GM12878 (cell line): ENCODE measurements around the gene AXIN1. TPM values are rescaled to one million over a fixed set of nuclear protein-coding genes. Genes with fewer than 3 reads are reported as not detected.

ENCODE experiments used
- ATAC-seq: fragments of 200-7000 bp; cut with Tn5 transposase; 3 replicates; pipeline ENCODE4 v1.9.1; 2020; ENCODE audit warnings: mild to moderate bottlenecking, moderate library complexity
- BruUV-seq: library from RNA; stranded (reverse); fragments of 400-500 nt; replicated peaks from 2 replicates; lab custom pipeline; 2021; lab: Mats Ljungman, UMichigan
- CTCF ChIA-PET: fragments of 300-600 bp; sonication (Branson Sonifier 250); formaldehyde crosslinking; extraction: SDS; loops from one replicate; lab custom pipeline; 2021; ENCODE audit warnings: inconsistent platforms; lab: Yijun Ruan, JAX
- POLR2A ChIA-PET: fragments of 350-600 bp; formaldehyde crosslinking; extraction: SDS; loops from one replicate; lab custom pipeline; 2021; ENCODE audit warnings: inconsistent platforms; lab: Charles Lee
- RAD21 ChIA-PET: fragments of 300-600 bp; sonication (Branson Sonifier 250); formaldehyde crosslinking; loops from one replicate; lab custom pipeline; 2023; ENCODE audit warnings: antibody characterized with exemption; ENCODE audit not compliant: unreplicated experiment; lab: Charles Lee
- SMC1A ChIA-PET: fragments of 300-600 bp; sonication (Branson Sonifier 250); formaldehyde crosslinking; loops from one replicate; lab custom pipeline; 2023; ENCODE audit not compliant: unreplicated experiment, uncharacterized antibody; lab: Charles Lee
- DNase-seq: peaks from one replicate; pipeline ENCODE4 v3.0.0-alpha.2; 2011; ENCODE audit warnings: low read depth, low spot score
- FAIRE-seq: peaks from 3 replicates; lab custom pipeline; 2011; peaks lifted over from hg19 to GRCh38; lab: Jason Lieb, UNC
- H2AFZ ChIP-seq: 2 replicates; pipeline ENCODE4 v1.6.0; 2011; ENCODE audit warnings: low read depth, low read length, control low read depth; ENCODE audit not compliant: control insufficient read depth
- H3K27ac ChIP-seq: 2 replicates; pipeline ENCODE4 v1.5.1; 2011; ENCODE audit warnings: control low read depth; ENCODE audit not compliant: control insufficient read depth, insufficient read depth
- H3K27me3 ChIP-seq, 2 experiments: replicated peaks in 1 of 2; 2 replicates each; pipeline versions ENCODE4 v1.6.0 to v1.6.1; 2011; ENCODE audit warnings: low read length in 1 of 2; ENCODE audit not compliant: control insufficient read depth in 2 of 2, insufficient read depth in 2 of 2
- H3K36me3 ChIP-seq, 2 experiments: 2 replicates each; pipeline ENCODE4 v1.5.1; 2011; ENCODE audit warnings: low read length in 1 of 2; ENCODE audit not compliant: control insufficient read depth in 2 of 2, insufficient read depth in 2 of 2
- H3K4me1 ChIP-seq: 2 replicates; pipeline ENCODE4 v1.6.1; 2011; ENCODE audit warnings: mild to moderate bottlenecking, low read length, moderate library complexity, mixed read lengths; ENCODE audit not compliant: control insufficient read depth, insufficient read depth
- H3K4me2 ChIP-seq: 2 replicates; pipeline ENCODE4 v1.6.0; 2011; ENCODE audit warnings: control low read depth; ENCODE audit not compliant: control insufficient read depth, insufficient read depth
- H3K4me3 ChIP-seq: fragments of 200-600 bp; sonication (generic); 2 replicates; pipeline ENCODE4 v1.5.1; 2016
- H3K79me2 ChIP-seq: 2 replicates; pipeline ENCODE4 v1.6.0; 2011; ENCODE audit warnings: low read length; ENCODE audit not compliant: control insufficient read depth, insufficient read depth
- H3K9ac ChIP-seq: 2 replicates; pipeline ENCODE4 v1.8.0; 2011; ENCODE audit warnings: low read length, control low read depth, mixed read lengths; ENCODE audit not compliant: control insufficient read depth, insufficient read depth
- H3K9me3 ChIP-seq: replicated peaks from 3 replicates; pipeline ENCODE4 v1.5.1; 2011; ENCODE audit warnings: mild to moderate bottlenecking, low read length; ENCODE audit not compliant: control insufficient read depth, insufficient read depth
- H4K20me1 ChIP-seq: 2 replicates; pipeline ENCODE4 v1.6.0; 2011; ENCODE audit not compliant: control insufficient read depth, insufficient read depth
- BCLAF1 ChIP-seq: fragments of 450-650 bp; IDR thresholded peaks from 2 replicates; pipeline ENCODE4 v1.6.1; 2017; ENCODE audit warnings: antibody characterized with exemption, mild to moderate bottlenecking, moderate library complexity
- MYC ChIP-seq: IDR thresholded peaks from 2 replicates; pipeline ENCODE4 v1.6.1; 2011; ENCODE audit warnings: mild to moderate bottlenecking, low read length, moderate library complexity, inconsistent platforms; ENCODE audit not compliant: insufficient read depth, insufficient replicate concordance, insufficient read length, severe bottlenecking
- PAX8 ChIP-seq: fragments of 450-650 bp; IDR thresholded peaks from 2 replicates; pipeline ENCODE4 v1.6.1; 2017; ENCODE audit warnings: mild to moderate bottlenecking, moderate library complexity
- POLR2AphosphoS5 ChIP-seq: IDR thresholded peaks from 2 replicates; pipeline ENCODE4 v1.6.1; 2011; ENCODE audit warnings: mild to moderate bottlenecking, low read length, inconsistent platforms
- PRDM15 ChIP-seq: fragments of 450-650 bp; formaldehyde crosslinking; IDR thresholded peaks from 2 replicates; pipeline ENCODE4 v1.4.0; 2020; ENCODE audit warnings: mild to moderate bottlenecking, moderate library complexity
- RAD21 ChIP-seq: IDR thresholded peaks from 2 replicates; pipeline ENCODE4 v1.6.1; 2011; ENCODE audit warnings: mild to moderate bottlenecking, low read depth, low read length, moderate library complexity; ENCODE audit not compliant: insufficient read depth
- SRF ChIP-seq, 2 experiments: IDR thresholded peaks; 2 replicates each; pipeline ENCODE4 v1.6.1; 2011; ENCODE audit warnings: low read depth in 2 of 2, low read length in 2 of 2, mild to moderate bottlenecking in 1 of 2, moderate library complexity in 1 of 2
- ZNF24 ChIP-seq: fragments of 450-650 bp; IDR thresholded peaks from 2 replicates; pipeline ENCODE4 v1.6.1; 2017; ENCODE audit warnings: antibody characterized with exemption, mild to moderate bottlenecking
- ZNF592 ChIP-seq: fragments of 450-650 bp; IDR thresholded peaks from 2 replicates; pipeline ENCODE4 v1.6.1; 2017; ENCODE audit warnings: mild to moderate bottlenecking, moderate library complexity
- WGBS: methylation state at CpG from one replicate; pipeline ENCODE4 v1.1.6; 2016; ENCODE audit warnings: low lambda C conversion rate; ENCODE audit not compliant: insufficient replicate concordance, insufficient coverage; ENCODE audit errors: missing lambda C conversion rate; 5-methylcytosine and 5-hydroxymethylcytosine counted together
- in situ Hi-C: fragments of 300-500 bp; cut with MboI; formaldehyde crosslinking; loops from 9 replicates; pipeline ENCODE4 v1.14.3; 2018; ENCODE audit warnings: mixed read lengths
- intact Hi-C: fragments of 100-400 bp; cut with micrococcal nuclease; formaldehyde crosslinking; loops from one replicate; pipeline ENCODE4 v1.14.2; 2022; ENCODE audit not compliant: unreplicated experiment
- polyA plus RNA-seq, 11 experiments: library from polyadenylated mRNA; depleted of rRNA in 4 of 11; unstranded in 6 of 11; stranded (reverse) in 5 of 11; fragments of >200 nt; fragmentation: Nextera tagmentation in 4 of 11; fragmentation: Illumina TruSeq in 1 of 11; extraction: Ambion mirVana in 4 of 11; extraction: Trizol in 1 of 11; gene quantifications; 1 replicate in 1 of 11; 2 replicates in 10 of 11; pipeline versions ENCODE4 v1.2.1 to v1.2.3, GENCODE V29; 2011 to 2016; ENCODE audit warnings: inconsistent platforms in 2 of 11, missing spikeins in 2 of 11, low read depth in 1 of 11
- total RNA-seq, 4 experiments: library from RNA; depleted of rRNA in 3 of 4; stranded (reverse); fragments of >200 nt in 3 of 4; fragmentation: Illumina TruSeq in 1 of 4; extraction: Trizol in 1 of 4; gene quantifications; 2 replicates each; pipeline versions ENCODE4 v1.2.1 to v1.2.3, GENCODE V29; 2013 to 2021
- TF ChIP-seq, protein P1 (sequence below): fragments of 450-650 bp; IDR thresholded peaks from 2 replicates; pipeline ENCODE4 v1.6.1; 2016; ENCODE audit warnings: mild to moderate bottlenecking

AXIN1 gene
- total and polyA plus RNA-seq, 10 of the 15 experiments (the other 5 are each of a cell fraction or from before 2014, with no cell fraction given), result 0.26 to 27.1 (median 7.7) TPM

- no peak overlapping the region for H2AFZ ChIP-seq
- ATAC-seq (no peak), DNase-seq (no peak), FAIRE-seq (no peak)
- peaks cover 0 to 13% of the 10 kb centered on the region in 2 experiments; a peak in 2 of 4 replicates for H3K36me3 ChIP-seq
- ChIA-PET RAD21 (interaction anchor here (1.0 kb wide), 1 partner anchor 63 kb away, joined by 3 read pairs; no protein-coding TSS in a partner anchor), CTCF (no interaction called here), SMC1A (no interaction called here), POLR2A (no interaction called here)
- no peaks in the 10 kb centered on the region for H3K4me1 ChIP-seq
- WGBS, result 87% methylated on average over 22 of the region's 22 CpGs
- H3K4me2 ChIP-seq, result no peak overlapping the region
- no peaks in the 10 kb centered on the region for H3K79me2 ChIP-seq
- H4K20me1 ChIP-seq, result no peaks in the 10 kb centered on the region
- intact Hi-C loops, result no loop called here
- no TSS peak for BruUV-seq
- no peak overlapping the region for H3K4me3 ChIP-seq
- no peaks in the 10 kb centered on the region for H3K9me3 ChIP-seq
- in situ Hi-C loops, result no loop called here
- H3K27ac ChIP-seq, result no peak overlapping the region
- no peaks in the 10 kb centered on the region; a peak in 1 of 4 replicates for H3K27me3 ChIP-seq
- H3K9ac ChIP-seq, result no peak overlapping the region
- TF ChIP-seq PRDM15 (CRISPR knock-in tag), result no peak
- no peak for TF ChIP-seq SRF (IDR thresholded peaks at IDR 0.05; ENCODE audit: low read depth in 2 of 2, low read length in 2 of 2)
- TF ChIP-seq PAX8, result no peak
- TF ChIP-seq, protein P1, sequence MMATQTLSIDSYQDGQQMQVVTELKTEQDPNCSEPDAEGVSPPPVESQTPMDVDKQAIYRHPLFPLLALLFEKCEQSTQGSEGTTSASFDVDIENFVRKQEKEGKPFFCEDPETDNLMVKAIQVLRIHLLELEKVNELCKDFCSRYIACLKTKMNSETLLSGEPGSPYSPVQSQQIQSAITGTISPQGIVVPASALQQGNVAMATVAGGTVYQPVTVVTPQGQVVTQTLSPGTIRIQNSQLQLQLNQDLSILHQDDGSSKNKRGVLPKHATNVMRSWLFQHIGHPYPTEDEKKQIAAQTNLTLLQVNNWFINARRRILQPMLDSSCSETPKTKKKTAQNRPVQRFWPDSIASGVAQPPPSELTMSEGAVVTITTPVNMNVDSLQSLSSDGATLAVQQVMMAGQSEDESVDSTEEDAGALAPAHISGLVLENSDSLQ, result no peak
- no peak for TF ChIP-seq ZNF592
- no peak for TF ChIP-seq RAD21
- no peak for TF ChIP-seq MYC
- no peak for TF ChIP-seq POLR2AphosphoS5
- TF ChIP-seq BCLAF1, result no peak
- no peak for TF ChIP-seq ZNF24
These were observed 65.8 kb downstream of the AXIN1 start for GRCh38 chr16:286491-287297.
